HL-60 (cell line): Measurements from ENCODE around the gene UBE2E2.

Experiments used
- CTCF ChIP-seq: IDR thresholded peaks from one replicate; pipeline ENCODE4 v1.5.1; 2011; ENCODE audit warnings: low read length, control low read depth, inconsistent platforms; ENCODE audit not compliant: insufficient read depth
- POLR2AphosphoS5 ChIP-seq: IDR thresholded peaks from 2 replicates; pipeline ENCODE4 v1.6.1; 2012; ENCODE audit warnings: low read depth

- TF ChIP-seq CTCF, result no peak
- no peak for TF ChIP-seq POLR2AphosphoS5
Measured at GRCh38 chr3:23629181-23629894, 426.2 kb downstream of the UBE2E2 start.
